ENCODE results near the gene SEC24B. TPM values are rescaled to one million over a fixed set of nuclear protein-coding genes. Genes with fewer than 3 reads are reported as not detected.

The SEC24B gene
- total and polyA plus RNA-seq, 8 donors, result 4.9 to 16.5 (median 12.4) TPM

GRCh38 chr4:109588176-109588575 lies 154.6 kb downstream of the SEC24B start:
- H3K36me3 ChIP-seq, result no peaks in the 10 kb centered on the region
- H3K27ac ChIP-seq, result no peak overlapping the region
- TF ChIP-seq CTCF (IDR thresholded peaks at IDR 0.05), result no peak
- no peaks in the 10 kb centered on the region for H3K9me3 ChIP-seq
- no peak for ATAC-seq
- no peaks in the 10 kb centered on the region for H3K27me3 ChIP-seq
- FAIRE-seq, result no peak
- intact Hi-C loops (cut with DNase I), result no loop called here
- no peaks in the 10 kb centered on the region for H3K4me1 ChIP-seq
- 61 to 71% methylated on average over 4 of the region's 4 CpGs for WGBS, 2 donors
- no peak for DNase-seq
- H3K4me3 ChIP-seq, result no peak overlapping the region

GRCh38 chr4:109589119-109589518 lies 155.5 kb downstream of the SEC24B start:
- Histone ChIP-seq H3K4me3 (no peak overlapping the region), H3K27ac (no peak overlapping the region), H3K9me3 (no peaks in the 10 kb centered on the region), H3K4me1 (no peaks in the 10 kb centered on the region), H3K27me3 (no peaks in the 10 kb centered on the region), H3K36me3 (no peaks in the 10 kb centered on the region)
- intact Hi-C loops (cut with DNase I), result no loop called here
- 81 to 87% methylated on average over 2 of the region's 2 CpGs for WGBS, 2 donors
- ATAC-seq, result no peak
- TF ChIP-seq CTCF (IDR thresholded peaks at IDR 0.05), result no peak
- DNase-seq, result no peak
- no peak for FAIRE-seq

GRCh38 chr4:109589605-109590004 lies 156.0 kb downstream of the SEC24B start:
- Histone ChIP-seq H3K27ac (no peak overlapping the region), H3K36me3 (no peaks in the 10 kb centered on the region), H3K4me3 (no peak overlapping the region), H3K4me1 (no peaks in the 10 kb centered on the region), H3K9me3 (no peaks in the 10 kb centered on the region), H3K27me3 (no peaks in the 10 kb centered on the region)
- DNase-seq (no peak), FAIRE-seq (no peak), ATAC-seq (no peak)
- no peak for TF ChIP-seq CTCF (IDR thresholded peaks at IDR 0.05)
- intact Hi-C loops (cut with DNase I), result no loop called here
- WGBS, 2 donors, result 58 to 62% methylated on average over 2 of the region's 2 CpGs

Small RNAs within 50 kb of the gene (microRNA-seq; reads per million reads assigned to microRNA genes)
- 3.5 to 10.8 reads per million in 2 donors for gene MIR576

Other genes starting within 250 kb of the SEC24B start
- gene COL25A1, start 131.2 kb upstream of the SEC24B start, total RNA-seq, result under 1 TPM; 0.16 to 0.46 (median 0.24) TPM
- under 1 TPM; 0.08 to 0.14 TPM for gene COL25A1, start 131.2 kb upstream of the SEC24B start, polyA plus RNA-seq
- gene MCUB, start 126.4 kb downstream of the SEC24B start, total RNA-seq, result 1 to 10 TPM in 5 of 6 donors, under 1 TPM in 1; 0.88 to 6.5 (median 2.2) TPM
- 1 to 10 TPM; 2.7 to 6.4 TPM for gene MCUB, start 126.4 kb downstream of the SEC24B start, polyA plus RNA-seq